Mucosa of rectum (tissue), 2 donors: ENCODE data around the gene RBP3.
A peak's percentile ranks its signal among the peaks of the same experiment; 100 is the strongest.
"Not testable (repeated sequence)": the region's sequence is repeated elsewhere in the genome, so short reads cannot be mapped to it uniquely, and the experiment has no call there.

Experiments used
- H3K27ac ChIP-seq, 2 donors: one replicate each; pipeline ENCODE4 v1.7.0; 2013; ENCODE audit warnings: inconsistent platforms in 2 of 2, low read depth in 2 of 2, low read length in 2 of 2
- H3K27me3 ChIP-seq, 2 donors: one replicate each; pipeline ENCODE4 v1.7.0; 2013; ENCODE audit warnings: low read length in 2 of 2; ENCODE audit not compliant: control insufficient read depth in 2 of 2, insufficient read depth in 2 of 2
- H3K36me3 ChIP-seq, 2 donors: one replicate each; pipeline ENCODE4 v1.7.0; 2013; ENCODE audit warnings: low read length in 2 of 2; ENCODE audit not compliant: control insufficient read depth in 2 of 2, insufficient read depth in 2 of 2
- H3K4me1 ChIP-seq, 2 donors: one replicate each; pipeline ENCODE4 v1.7.0; 2013; ENCODE audit warnings: low read length in 2 of 2, mild to moderate bottlenecking in 1 of 2; ENCODE audit not compliant: control insufficient read depth in 2 of 2, insufficient read depth in 2 of 2
- H3K4me3 ChIP-seq, 2 donors: one replicate each; pipeline ENCODE4 v1.7.0; 2013; ENCODE audit warnings: low read length in 2 of 2
- H3K9ac ChIP-seq, 2 donors: one replicate each; pipeline ENCODE4 v1.7.0; 2013; ENCODE audit warnings: low read length in 2 of 2, low read depth in 1 of 2, mild to moderate bottlenecking in 1 of 2
- H3K9me3 ChIP-seq, 2 donors: one replicate each; pipeline ENCODE4 v1.7.0; 2013; ENCODE audit warnings: low read length in 2 of 2; ENCODE audit not compliant: control insufficient read depth in 2 of 2
- donor health status: healthy.
- donor health status: Normal muscosa, but diverticular disease.

The RBP3 gene

GRCh38 chr10:47381103-47381395 is 32.9 kb downstream of the RBP3 start:
- no peak overlapping the region for H3K27ac ChIP-seq
- H3K9me3 ChIP-seq, result no peaks in the 10 kb centered on the region
- H3K4me3 ChIP-seq, result no peak overlapping the region
- no peak overlapping the region for H3K9ac ChIP-seq
- H3K27me3 ChIP-seq, result no peaks in the 10 kb centered on the region
- H3K4me1 ChIP-seq, result peaks cover 28 to 42% of the 10 kb centered on the region in 2 donors
- H3K36me3 ChIP-seq, result no peaks in the 10 kb centered on the region

- peaks cover 28 to 42% of the 10 kb centered on the region in 2 donors for H3K4me1 ChIP-seq
- no peak overlapping the region for H3K4me3 ChIP-seq
- H3K27ac ChIP-seq, result no peak overlapping the region
- H3K9ac ChIP-seq, result no peak overlapping the region
- no peaks in the 10 kb centered on the region for H3K27me3 ChIP-seq
- H3K36me3 ChIP-seq, result no peaks in the 10 kb centered on the region
- H3K9me3 ChIP-seq, result no peaks in the 10 kb centered on the region
Observed at GRCh38 chr10:47381427-47382379, 33.5 kb downstream of the RBP3 start.

DNA sequence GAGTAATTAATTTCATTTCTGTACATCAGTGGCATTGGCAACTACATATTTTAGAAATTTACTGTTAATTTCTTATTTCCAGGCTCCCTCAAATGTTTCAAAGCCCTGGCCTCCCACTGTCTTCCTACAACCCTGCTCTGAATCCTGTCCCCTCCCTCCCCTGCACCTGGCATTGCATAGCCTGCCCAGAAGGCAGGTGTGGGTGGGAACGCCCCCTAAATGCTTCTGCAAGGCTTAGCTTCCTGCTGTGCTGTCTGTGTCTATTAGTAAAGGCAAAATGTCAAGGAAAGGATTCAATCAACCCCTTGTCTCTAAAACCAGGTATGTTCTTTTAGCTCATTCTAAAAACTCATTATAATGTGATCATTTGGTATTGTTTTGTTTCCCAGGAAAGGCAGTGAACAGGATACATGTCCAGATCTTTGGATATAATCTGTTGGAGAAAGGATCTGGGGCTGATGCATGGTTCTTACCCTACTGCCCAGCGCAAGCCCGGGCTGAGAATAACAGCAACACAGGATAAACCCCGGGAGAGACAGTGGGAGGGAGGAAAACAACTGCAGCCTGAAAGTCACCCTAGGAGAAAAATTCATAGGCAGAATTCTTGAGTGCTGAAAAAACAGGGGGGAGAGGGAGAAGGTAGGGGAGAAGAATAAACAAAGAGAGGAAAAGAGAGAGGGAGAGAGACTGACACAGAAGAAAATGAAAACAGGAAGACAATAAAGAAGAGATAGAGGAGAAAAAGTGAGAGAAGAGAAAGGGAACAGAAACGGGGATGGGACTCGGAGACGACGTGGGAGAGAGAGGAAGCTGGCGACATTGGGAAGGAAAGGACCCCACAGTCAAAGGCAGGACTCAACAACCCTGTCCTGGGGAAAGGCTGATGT is 35.3 kb downstream of the RBP3 start:
- Histone ChIP-seq H3K4me3 (peak overlapping the region; percentile 70 to 71), H3K4me1 (peaks cover 28 to 29% of the 10 kb centered on the region in 2 donors), H3K27ac (no peak overlapping the region), H3K27me3 (no peaks in the 10 kb centered on the region), H3K9ac (peak overlapping the region; percentile 5 to 52), H3K9me3 (no peaks in the 10 kb centered on the region), H3K36me3 (no peaks in the 10 kb centered on the region)

DNA sequence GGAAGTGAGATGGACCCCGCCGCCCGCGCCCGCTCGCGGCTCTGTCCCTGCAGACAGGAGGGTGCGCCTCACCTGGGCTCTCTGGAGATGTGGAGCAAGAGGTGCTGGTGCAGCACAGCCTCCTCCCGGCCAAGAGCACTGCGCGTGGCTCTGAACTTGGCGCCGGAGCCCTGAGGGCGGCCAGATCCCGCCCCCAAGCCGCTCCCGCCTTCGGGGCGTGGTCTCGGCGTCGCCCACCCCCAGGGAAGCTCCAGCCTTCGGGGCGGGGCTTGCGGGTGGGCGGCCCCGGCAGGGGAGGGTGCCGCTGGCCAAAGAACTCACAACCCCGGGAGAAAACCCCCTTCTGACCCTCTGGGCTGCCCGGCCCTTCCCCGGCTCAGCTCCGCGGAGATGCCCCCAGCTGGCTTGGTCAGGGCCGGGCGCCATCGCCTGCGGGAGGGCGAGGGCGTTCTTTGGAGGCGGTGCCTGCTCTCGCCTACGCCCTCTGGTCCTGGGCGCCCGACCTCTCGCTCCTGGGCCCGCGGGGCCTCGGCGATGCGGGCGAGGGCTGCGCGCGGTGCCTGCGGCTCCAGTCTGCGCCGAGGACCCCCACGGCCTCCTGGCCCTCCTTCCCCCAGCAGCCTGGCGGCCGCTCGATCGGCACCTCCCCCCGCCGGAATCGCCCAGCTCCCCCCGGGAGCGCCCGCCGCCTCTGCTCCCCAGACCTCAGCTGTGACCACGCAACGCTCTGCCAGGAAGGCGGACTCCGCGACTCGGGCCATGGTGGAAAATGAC is 36.2 kb downstream of the RBP3 start, which contains the start of gene ZNF488:
ZNF488 (minus strand) TSS at position 146 of the 774 bp plus-strand sequence. CDS start 15,464 bp downstream, outside the sequence.
- H3K27ac ChIP-seq, result peak within 1 kb of the TSS; percentile 52 to 62
- H3K9me3 ChIP-seq, result no peaks in the 10 kb centered on the region
- H3K4me1 ChIP-seq, result peaks cover 28 to 29% of the 10 kb centered on the region in 2 donors
- H3K36me3 ChIP-seq, result no peaks in the 10 kb centered on the region
- H3K4me3 ChIP-seq, result peak within 1 kb of the TSS; percentile 70 to 71
- H3K27me3 ChIP-seq, result no peaks in the 10 kb centered on the region
- H3K9ac ChIP-seq, result peak within 1 kb of the TSS; percentile 52 to 70

DNA sequence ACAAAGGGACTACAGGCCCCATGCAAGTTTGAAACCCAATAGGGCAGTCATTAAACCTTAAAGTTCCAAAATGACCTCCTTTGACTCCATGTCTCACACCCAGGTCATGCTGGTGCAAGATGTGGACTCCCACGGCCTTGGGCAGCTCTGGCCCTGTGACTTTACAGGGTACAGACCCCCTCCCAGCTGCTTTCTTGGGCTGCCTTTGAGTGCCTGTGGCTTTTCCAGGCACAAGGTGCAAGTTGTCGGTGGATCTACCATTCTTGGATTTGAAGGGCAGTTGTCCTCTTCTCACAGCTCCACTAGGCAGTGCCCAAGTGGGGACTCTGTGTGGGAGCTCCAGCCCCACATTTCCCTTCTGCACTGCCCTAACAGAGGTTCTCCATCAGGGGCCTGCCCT is 37.9 kb downstream of the RBP3 start:
- H3K9me3 ChIP-seq, H3K27me3 ChIP-seq, H3K9ac ChIP-seq, H3K4me3 ChIP-seq, H3K36me3 ChIP-seq, H3K27ac ChIP-seq: not testable (repeated sequence)
- H3K4me1 ChIP-seq, result peaks cover 18 to 20% of the 10 kb centered on the region in 2 donors

DNA sequence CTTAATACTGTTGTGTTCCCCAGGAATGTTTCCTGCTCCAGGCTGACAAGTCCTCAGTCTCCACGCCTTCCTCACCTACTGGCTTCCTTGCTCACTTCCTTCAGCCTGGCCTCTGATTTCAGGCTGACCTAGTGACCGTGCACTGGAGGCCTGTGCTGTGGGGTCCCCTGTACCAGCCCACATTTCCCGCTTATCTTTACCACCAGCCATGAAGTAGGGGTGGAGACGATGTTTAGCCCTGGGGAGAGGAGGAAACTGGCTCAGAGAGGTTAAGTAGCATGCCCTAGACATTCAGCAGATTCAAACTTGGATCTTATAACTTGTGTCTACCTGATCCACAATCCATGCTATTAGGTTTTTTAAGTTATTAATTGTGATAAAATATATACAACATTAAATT is 40.7 kb downstream of the RBP3 start:
- Histone ChIP-seq H3K9me3 (no peaks in the 10 kb centered on the region), H3K4me1 (peaks cover 6 to 7% of the 10 kb centered on the region in 2 donors), H3K4me3 (no peak overlapping the region), H3K27me3 (peaks cover 0 to 3% of the 10 kb centered on the region in 2 donors), H3K27ac (no peak overlapping the region), H3K36me3 (no peaks in the 10 kb centered on the region), H3K9ac (no peak overlapping the region)

DNA sequence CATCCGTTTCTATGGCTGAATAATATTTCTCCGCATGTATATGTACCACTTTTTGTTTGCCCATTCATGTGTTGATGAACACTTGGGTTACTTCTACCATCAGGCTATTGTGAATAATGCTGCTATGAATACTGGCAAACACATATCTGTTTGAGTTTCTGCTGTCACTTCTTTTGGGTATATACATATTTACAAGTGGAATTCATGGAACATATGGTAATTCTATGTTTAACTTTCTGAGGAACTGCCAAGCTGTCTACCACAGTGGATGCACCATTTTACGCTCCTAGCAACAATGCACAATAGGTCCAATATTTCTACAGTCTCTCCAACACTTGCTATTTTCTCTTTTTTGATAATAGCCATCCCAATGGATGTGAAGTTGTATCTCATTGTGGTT is 41.5 kb downstream of the RBP3 start:
- Histone ChIP-seq H3K27me3 (peaks cover 0 to 5% of the 10 kb centered on the region in 2 donors), H3K36me3 (no peaks in the 10 kb centered on the region), H3K9me3 (no peaks in the 10 kb centered on the region), H3K4me1 (peaks cover 3 to 5% of the 10 kb centered on the region in 2 donors), H3K9ac (no peak overlapping the region), H3K27ac (no peak overlapping the region), H3K4me3 (no peak overlapping the region)

- H3K4me3 ChIP-seq, result no peak overlapping the region
- no peaks in the 10 kb centered on the region for H3K36me3 ChIP-seq
- H3K9me3 ChIP-seq, result no peaks in the 10 kb centered on the region
- no peaks in the 10 kb centered on the region for H3K4me1 ChIP-seq
- peaks cover 0 to 5% of the 10 kb centered on the region in 2 donors for H3K27me3 ChIP-seq
- no peak overlapping the region for H3K27ac ChIP-seq
- H3K9ac ChIP-seq, result no peak overlapping the region
Observed at GRCh38 chr10:47396311-47396717, 48.2 kb downstream of the RBP3 start.

DNA sequence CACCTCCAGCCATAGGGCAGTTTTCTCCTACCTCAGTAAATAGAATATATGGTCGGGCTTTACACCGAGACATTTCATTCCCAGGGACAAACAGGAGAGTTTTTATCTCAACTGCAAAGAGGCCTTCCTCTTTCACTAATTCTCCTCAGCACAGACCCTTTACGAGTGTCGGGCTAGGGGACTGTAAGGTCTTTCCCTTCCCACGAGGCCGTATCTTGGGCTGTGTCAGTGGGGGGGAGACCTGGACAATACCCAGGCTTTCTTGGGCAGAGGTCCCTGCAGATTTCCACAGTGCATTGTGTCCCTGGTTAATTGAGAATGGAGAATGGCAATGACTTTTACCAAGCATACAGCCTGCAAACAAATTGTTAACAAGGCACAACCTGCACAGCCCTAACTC is 49.1 kb downstream of the RBP3 start:
- Histone ChIP-seq H3K4me1 (no peaks in the 10 kb centered on the region), H3K36me3 (no peaks in the 10 kb centered on the region), H3K27me3 (peaks cover 0 to 1% of the 10 kb centered on the region in 2 donors), H3K4me3 (no peak overlapping the region), H3K9ac (no peak overlapping the region), H3K27ac (no peak overlapping the region), H3K9me3 (no peaks in the 10 kb centered on the region)
